Hematopoietic multipotent progenitor cell (in vitro differentiated cells): ENCODE measurements around the gene GOLGA8B. TPM values are rescaled to one million over a fixed set of nuclear protein-coding genes. Genes with fewer than 3 reads are reported as not detected.
"Not testable (repeated sequence)": the region's sequence is repeated elsewhere in the genome, so short reads cannot be mapped to it uniquely, and the experiment has no call there.

ENCODE experiments used
- DNase-seq, 3 donors: peaks; one replicate each; pipeline ENCODE4 v3.0.0-alpha.2; 2011 to 2015; ENCODE audit warnings: low read depth in 2 of 3, low spot score in 2 of 3
- small RNA-seq: library from RNA; depleted of rRNA; stranded (forward); fragments of <200 nt; gene quantifications from one replicate; pipeline ENCODE3, GENCODE V24; 2012
- total RNA-seq: library from RNA; depleted of rRNA; stranded (reverse); fragments of >200 nt; gene quantifications from one replicate; pipeline ENCODE4 v1.2.3, GENCODE V29; 2012

GOLGA8B gene
- total RNA-seq, 1 donor, result 96.1 TPM

DNA sequence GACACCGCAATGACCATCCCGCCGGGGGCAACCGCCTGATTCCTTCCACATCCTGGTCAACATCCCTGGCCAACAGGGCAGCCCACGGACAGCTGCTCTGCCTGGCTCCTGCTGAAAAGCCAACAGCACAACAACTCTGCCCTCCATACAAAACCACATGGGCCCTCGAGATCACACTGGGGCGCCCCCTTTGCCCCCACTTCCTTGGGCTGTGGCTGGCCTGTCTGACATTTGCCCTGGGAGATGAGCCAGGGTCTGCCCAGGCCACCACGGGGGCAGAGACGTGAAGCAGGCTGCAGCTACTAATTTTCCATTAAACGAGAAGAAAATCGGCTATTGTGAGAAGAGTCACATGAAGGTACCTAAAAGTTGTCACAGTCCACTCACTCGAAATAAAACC is 16.3 kb downstream of the GOLGA8B start:
- DNase-seq, result not testable (repeated sequence)

DNA sequence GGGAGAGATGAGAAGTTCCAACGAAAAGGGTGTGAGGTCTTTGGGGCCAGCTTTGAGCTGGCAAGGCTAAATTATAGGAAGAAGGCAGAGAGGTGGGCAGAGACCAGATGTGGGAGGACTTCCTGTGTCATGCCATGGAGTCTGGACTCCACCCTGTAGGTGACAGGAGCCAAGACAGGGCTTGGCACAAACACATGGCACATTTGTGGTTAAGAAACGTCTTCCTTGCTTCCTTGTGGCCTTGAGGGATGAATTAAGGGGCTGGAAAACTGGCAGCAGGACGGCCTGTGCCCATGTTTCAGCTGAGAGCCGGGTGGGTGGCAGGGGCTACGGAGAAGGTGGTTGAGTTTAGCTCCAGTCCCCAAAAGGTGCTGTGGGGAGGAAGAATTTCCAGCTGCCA is 18.7 kb downstream of the GOLGA8B start:
- not testable (repeated sequence) for DNase-seq

- DNase-seq, result not testable (repeated sequence)
Observed at GRCh38 chr15:34560814-34561213, 22.6 kb downstream of the GOLGA8B start.

- not testable (repeated sequence) for DNase-seq
Observed at GRCh38 chr15:34559764-34560163, 23.7 kb downstream of the GOLGA8B start.

DNA sequence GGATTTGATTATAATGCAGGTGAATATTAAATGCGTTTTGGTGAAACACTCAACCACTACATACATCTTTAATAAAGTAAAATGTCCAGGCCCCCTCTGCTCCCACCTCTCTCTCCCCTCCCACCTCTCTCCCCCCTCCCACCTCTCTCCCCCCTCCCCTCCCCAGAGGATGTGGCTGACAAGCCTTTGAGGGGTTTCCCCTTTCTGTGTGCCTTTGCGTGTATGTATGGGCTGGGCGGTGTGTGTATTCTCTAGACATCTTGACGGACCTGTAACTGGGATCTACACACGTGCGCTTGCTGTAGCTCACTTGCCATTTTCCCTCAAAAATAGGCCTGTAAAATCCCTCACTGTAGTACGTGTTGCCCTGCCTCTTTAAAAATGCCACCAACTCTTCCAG is 28.3 kb downstream of the GOLGA8B start:
- not testable (repeated sequence) for DNase-seq

- not testable (repeated sequence) for DNase-seq
Observed at GRCh38 chr15:34554716-34555115, 28.7 kb downstream of the GOLGA8B start.

DNA sequence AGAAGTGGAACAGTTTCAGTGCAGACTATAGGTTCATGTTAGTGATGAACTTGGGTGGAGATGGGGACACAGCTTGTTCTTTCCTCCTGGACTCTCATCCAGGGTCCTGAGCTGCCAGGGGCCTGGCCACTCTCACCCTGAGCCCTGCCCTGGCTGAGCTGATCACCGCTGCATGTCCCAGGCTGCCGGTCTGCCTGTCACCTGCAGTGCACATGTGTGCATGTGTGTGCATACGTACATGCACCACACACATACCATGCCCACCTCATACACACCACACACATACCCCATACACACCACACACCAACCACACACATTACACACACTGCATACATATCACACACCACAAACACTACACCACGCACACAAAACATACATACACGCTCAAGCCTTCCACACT is 29.3 kb downstream of the GOLGA8B start:
- DNase-seq, result not testable (repeated sequence)

DNA sequence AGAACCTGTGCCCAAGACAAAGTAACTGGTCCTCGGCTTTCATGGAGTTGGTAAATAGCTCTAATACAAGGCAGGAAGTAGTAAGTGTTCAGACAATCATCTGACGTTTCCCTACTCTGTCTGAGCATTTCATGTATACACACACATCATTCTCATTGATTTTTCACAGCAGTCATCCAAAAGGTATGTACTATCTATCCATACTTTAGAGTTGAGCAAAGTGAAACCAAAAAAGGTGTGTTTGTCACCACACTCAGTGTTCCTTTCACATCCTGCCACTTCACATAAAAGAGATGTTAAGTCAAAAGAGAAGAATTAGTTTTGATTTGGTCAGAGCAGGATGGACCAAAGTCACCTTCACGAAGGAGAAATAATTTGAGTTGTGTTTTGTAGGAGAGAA is 33.3 kb downstream of the GOLGA8B start:
- DNase-seq, result not testable (repeated sequence)

GRCh38 chr15:34549381-34549809 is 34.1 kb downstream of the GOLGA8B start:
- not testable (repeated sequence) for DNase-seq

GRCh38 chr15:34543860-34544649 is 39.4 kb downstream of the GOLGA8B start:
- not testable (repeated sequence) for DNase-seq

DNA sequence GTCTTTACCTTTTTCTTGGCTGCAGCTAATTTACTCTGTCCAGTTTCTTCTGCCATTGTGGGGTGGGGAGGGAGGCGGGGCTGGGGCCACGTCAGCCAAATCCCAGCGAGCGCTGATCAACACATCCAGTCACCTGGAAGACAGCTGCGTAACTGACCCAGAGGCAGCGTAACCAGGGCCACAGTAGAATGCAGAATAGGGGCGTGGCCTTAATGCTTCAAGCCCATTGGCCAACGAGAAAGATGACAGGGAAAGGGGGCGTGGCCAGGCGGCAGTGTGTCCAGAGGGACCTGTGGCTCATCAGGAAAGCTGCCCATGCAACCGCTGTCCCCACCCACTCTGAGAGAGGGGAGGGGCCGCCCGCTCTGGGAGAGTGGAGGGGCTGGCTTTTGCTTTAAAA is 47.6 kb downstream of the GOLGA8B start:
- not testable (repeated sequence) for DNase-seq

Small RNAs within 50 kb of the gene (small RNA-seq; reads per million reads assigned to genes)
- not detected for gene RF00425

Other genes with a start within 250 kb of the GOLGA8B start
- gene SLC12A6, start 245.9 kb downstream of the GOLGA8B start, total RNA-seq, result 123 TPM
- 125 TPM for gene NOP10, start 240.5 kb downstream of the GOLGA8B start, total RNA-seq
- not detected for gene NUTM1, start 240.3 kb downstream of the GOLGA8B start, total RNA-seq
- 14.5 TPM for gene LPCAT4, start 216.5 kb downstream of the GOLGA8B start, total RNA-seq
- gene GOLGA8A, start 145.8 kb downstream of the GOLGA8B start, total RNA-seq, result 21.8 TPM
- not detected for gene GJD2, start 171.3 kb upstream of the GOLGA8B start, total RNA-seq
- gene ACTC1, start 211.9 kb upstream of the GOLGA8B start, total RNA-seq, result not detected